HepG2 (cell line): Measurements from ENCODE around the gene KCNMA1. TPM values are rescaled to one million over a fixed set of nuclear protein-coding genes. Genes with fewer than 3 reads are reported as not detected.

ENCODE experiments used
- ATAC-seq: fragments of 200-7000 bp; cut with Tn5 transposase; 3 replicates; pipeline ENCODE4 v1.9.1; 2020; ENCODE audit warnings: mild to moderate bottlenecking, moderate library complexity
- BruUV-seq: library from RNA; stranded (reverse); fragments of 400-500 nt; replicated peaks from 2 replicates; lab custom pipeline; 2021; lab: Mats Ljungman, UMichigan
- CTCF ChIA-PET: fragments of 300-600 bp; formaldehyde crosslinking; extraction: SDS; loops from one replicate; lab custom pipeline; 2021; ENCODE audit warnings: low total read pairs, inconsistent platforms, low intra/inter-chr PET ratio; lab: Yijun Ruan, JAX
- POLR2A ChIA-PET: fragments of 350-600 bp; sonication (Branson Sonifier 250); formaldehyde crosslinking; loops from one replicate; lab custom pipeline; 2020; ENCODE audit warnings: antibody characterized with exemption, inconsistent platforms; lab: Yijun Ruan, JAX
- DNase-seq: peaks from one replicate; pipeline ENCODE4 v3.0.0-alpha.2; 2015; ENCODE audit warnings: low spot score
- FAIRE-seq: peaks from 3 replicates; lab custom pipeline; 2011; peaks lifted over from hg19 to GRCh38; lab: Jason Lieb, UNC
- H2AFZ ChIP-seq: one replicate; pipeline ENCODE4 v1.6.1; 2011; ENCODE audit warnings: low read length, inconsistent platforms
- H3K27ac ChIP-seq: fragments of 300-600 bp; 3 replicates; pipeline ENCODE4 v1.8.0; 2011; ENCODE audit warnings: mixed run types, mild to moderate bottlenecking, mixed read lengths, low read length, inconsistent platforms; ENCODE audit not compliant: insufficient read depth; ENCODE audit errors: extremely low read length
- H3K27me3 ChIP-seq, 2 experiments: fragments of 200-600 bp in 1 of 2; 2 replicates in 1 of 2; 3 replicates in 1 of 2; pipeline versions ENCODE4 v1.6.0 to v1.8.0; 2011; ENCODE audit warnings: low read length in 2 of 2, mild to moderate bottlenecking in 2 of 2, moderate library complexity in 2 of 2, inconsistent platforms in 1 of 2; ENCODE audit not compliant: insufficient read depth in 2 of 2, control insufficient read depth in 1 of 2
- H3K36me3 ChIP-seq, 2 experiments: fragments of 200-600 bp in 1 of 2; replicated peaks in 1 of 2; 2 replicates in 1 of 2; 3 replicates in 1 of 2; pipeline versions ENCODE4 v1.5.1 to v1.8.0; 2011; ENCODE audit warnings: low read length in 2 of 2, inconsistent platforms in 1 of 2; ENCODE audit not compliant: insufficient read depth in 2 of 2, control insufficient read depth in 1 of 2
- H3K4me1 ChIP-seq: 2 replicates; pipeline ENCODE4 v1.5.1; 2012; ENCODE audit warnings: low read length, inconsistent platforms; ENCODE audit not compliant: insufficient read depth
- H3K4me2 ChIP-seq: 2 replicates; pipeline ENCODE4 v1.6.0; 2011; ENCODE audit warnings: low read depth, low read length, inconsistent platforms
- H3K4me3 ChIP-seq, 3 experiments: fragments of 200-600 bp in 1 of 3; sonication (generic), shearing (Covaris generic) in 1 of 3; replicated peaks in 1 of 3; 2 replicates each; pipeline ENCODE4 v1.5.1; 2011 to 2016; ENCODE audit warnings: low read length in 3 of 3, inconsistent platforms in 2 of 3, low read depth in 2 of 3, mild to moderate bottlenecking in 2 of 3, control low read depth in 1 of 3, mixed read lengths in 1 of 3; ENCODE audit not compliant: insufficient read depth in 1 of 3
- H3K79me2 ChIP-seq: one replicate; pipeline ENCODE4 v1.6.1; 2011; ENCODE audit warnings: low read length, inconsistent platforms; ENCODE audit not compliant: insufficient read depth
- H3K9ac ChIP-seq: 2 replicates; pipeline ENCODE4 v1.6.0; 2011; ENCODE audit warnings: mild to moderate bottlenecking, low read depth, low read length, inconsistent platforms; ENCODE audit not compliant: insufficient read depth
- H3K9me3 ChIP-seq: 2 replicates; pipeline ENCODE4 v1.5.1; 2012; ENCODE audit warnings: mild to moderate bottlenecking, low read length
- H4K20me1 ChIP-seq: 2 replicates; pipeline ENCODE4 v1.6.0; 2011; ENCODE audit warnings: inconsistent platforms, mild to moderate bottlenecking, low read length, moderate library complexity; ENCODE audit not compliant: insufficient read depth
- MYNN ChIP-seq: sonication (generic); formaldehyde crosslinking; IDR thresholded peaks from 2 replicates; pipeline ENCODE4 v1.4.0; 2020; ENCODE audit warnings: mild to moderate bottlenecking, low read depth, missing genetic modification reagents
- NFE2L2 ChIP-seq: fragments of 150-350 bp; IDR thresholded peaks from 2 replicates; pipeline ENCODE4 v1.6.1; 2014; ENCODE audit warnings: low read length
- POGK ChIP-seq: sonication (generic); formaldehyde crosslinking; conservative IDR thresholded peaks from 2 replicates; pipeline ENCODE4 v1.8.0; 2022; ENCODE audit warnings: mild to moderate bottlenecking, moderate library complexity, missing genetic modification reagents
- RBM22 ChIP-seq: fragments of 200-400 bp; formaldehyde crosslinking; optimal IDR thresholded peaks from 2 replicates; pipeline ENCODE3; 2017; ENCODE audit warnings: mild to moderate bottlenecking, low read length, moderate library complexity
- SIX1 ChIP-seq: sonication (generic); formaldehyde crosslinking; IDR thresholded peaks from 2 replicates; pipeline ENCODE4 v1.4.0; 2020; ENCODE audit warnings: missing genetic modification reagents, borderline replicate concordance
- ZBTB8A ChIP-seq: sonication (generic); formaldehyde crosslinking; IDR thresholded peaks from 2 replicates; pipeline ENCODE4 v1.4.0; 2020; ENCODE audit warnings: mild to moderate bottlenecking, low read depth, missing genetic modification reagents, borderline replicate concordance
- ZFP36L2 ChIP-seq: sonication (generic); formaldehyde crosslinking; IDR thresholded peaks from 2 replicates; pipeline ENCODE4 v1.4.0; 2020; ENCODE audit warnings: missing genetic modification reagents
- ZNF124 ChIP-seq: sonication (generic); formaldehyde crosslinking; IDR thresholded peaks from 2 replicates; pipeline ENCODE4 v1.4.0; 2020; ENCODE audit warnings: missing genetic modification reagents
- ZNF20 ChIP-seq: sonication (generic); formaldehyde crosslinking; IDR thresholded peaks from 2 replicates; pipeline ENCODE4 v1.4.0; 2020; ENCODE audit warnings: mild to moderate bottlenecking, moderate library complexity, missing genetic modification reagents
- ZNF577 ChIP-seq: sonication (generic); formaldehyde crosslinking; IDR thresholded peaks from 2 replicates; pipeline ENCODE4 v1.4.0; 2020; ENCODE audit warnings: mild to moderate bottlenecking, low read depth, missing genetic modification reagents, borderline replicate concordance
- ZNF589 ChIP-seq: sonication (generic); formaldehyde crosslinking; conservative IDR thresholded peaks from 2 replicates; pipeline ENCODE4 v1.8.0; 2022; ENCODE audit warnings: mild to moderate bottlenecking, moderate library complexity, missing genetic modification reagents
- ZNF782 ChIP-seq: sonication (generic); formaldehyde crosslinking; IDR thresholded peaks from 2 replicates; pipeline ENCODE4 v1.4.0; 2020; ENCODE audit warnings: missing genetic modification reagents, mild to moderate bottlenecking, borderline replicate concordance
- ZSCAN29 ChIP-seq: sonication (generic); formaldehyde crosslinking; conservative IDR thresholded peaks from 2 replicates; pipeline ENCODE4 v1.4.0; 2020; ENCODE audit warnings: mild to moderate bottlenecking, missing genetic modification reagents
- WGBS: methylation state at CpG from one replicate; pipeline ENCODE4 v1.1.6; 2017; ENCODE audit warnings: low lambda C conversion rate; 5-methylcytosine and 5-hydroxymethylcytosine counted together
- in situ Hi-C: cut with HindIII; loops from 2 replicates; pipeline ENCODE4 v1.10.0; 2017; ENCODE audit warnings: low pct_unique_long_range_greater_than_20kb; ENCODE audit not compliant: extremely low pct_ligation_motif_present
- intact Hi-C: fragments of 100-400 bp; cut with micrococcal nuclease; formaldehyde crosslinking; loops from one replicate; pipeline ENCODE4 v1.10.0; 2022; ENCODE audit not compliant: unreplicated experiment
- polyA plus RNA-seq, 8 experiments: library from polyadenylated mRNA; depleted of rRNA in 3 of 8; stranded (reverse) in 7 of 8; unstranded in 1 of 8; fragments of >200 nt; fragmentation: Illumina TruSeq in 4 of 8; extraction: Trizol in 4 of 8; gene quantifications; 2 replicates each; pipeline versions ENCODE4 v1.2.1 to v1.2.3, GENCODE V29; 2011 to 2016; ENCODE audit warnings: low read depth in 4 of 8, missing spikeins in 1 of 8, mixed read lengths in 1 of 8; ENCODE audit not compliant: insufficient read depth in 1 of 8
- total RNA-seq, 5 experiments: library from RNA; depleted of rRNA; stranded (reverse); fragments of >200 nt; fragmentation: Illumina TruSeq; extraction: Trizol; gene quantifications; 2 replicates each; pipeline ENCODE4 v1.2.3, GENCODE V29; 2016; ENCODE audit warnings: low read depth in 1 of 5

KCNMA1 gene
- total and polyA plus RNA-seq, 2 of the 13 experiments (the other 11 are each of a cell fraction or from before 2014, with no cell fraction given): 0.02 TPM; not detected in 1

- in situ Hi-C loops: no loop called here
- Histone ChIP-seq H3K9ac (no peak overlapping the region), H3K27ac (no peak overlapping the region), H3K9me3 (no peaks in the 10 kb centered on the region), H3K27me3 (peaks cover 0 to 12% of the 10 kb centered on the region in 2 experiments; a peak in 3 of 5 replicates), H2AFZ (no peak overlapping the region), H3K36me3 (no peaks in the 10 kb centered on the region), H3K4me3 (no peak overlapping the region), H3K4me1 (no peaks in the 10 kb centered on the region), H3K4me2 (no peak overlapping the region), H3K79me2 (no peaks in the 10 kb centered on the region), H4K20me1 (no peaks in the 10 kb centered on the region)
- ATAC-seq (no peak), FAIRE-seq (no peak), DNase-seq (no peak)
- TF ChIP-seq ZSCAN29 (CRISPR knock-in tag) (no peak), ZNF20 (CRISPR knock-in tag) (no peak), POGK (CRISPR knock-in tag) (no peak), ZNF589 (CRISPR knock-in tag) (no peak), ZNF577 (CRISPR knock-in tag) (no peak), ZFP36L2 (no peak), ZNF124 (no peak), NFE2L2 (no peak)
- CTCF ChIA-PET: no interaction called here
- POLR2A ChIA-PET: no interaction called here
- intact Hi-C loops: no loop called here
- no TSS peak for BruUV-seq
Observed at GRCh38 chr10:77051837-77052236, 585.8 kb downstream of the KCNMA1 start.

GRCh38 chr10:77049896-77050295 lies 587.7 kb downstream of the KCNMA1 start:
- Histone ChIP-seq H4K20me1 (no peaks in the 10 kb centered on the region), H3K9ac (no peak overlapping the region), H3K27ac (no peak overlapping the region), H3K4me2 (no peak overlapping the region), H3K36me3 (no peaks in the 10 kb centered on the region), H3K4me3 (no peak overlapping the region), H3K4me1 (no peaks in the 10 kb centered on the region), H2AFZ (no peak overlapping the region), H3K27me3 (peaks cover 0 to 10% of the 10 kb centered on the region in 2 experiments; a peak in 2 of 5 replicates), H3K79me2 (no peaks in the 10 kb centered on the region), H3K9me3 (no peaks in the 10 kb centered on the region)
- ChIA-PET CTCF (no interaction called here), POLR2A (no interaction called here)
- TF ChIP-seq RBM22 (no peak), ZBTB8A (no peak), SIX1 (CRISPR knock-in tag) (no peak), MYNN (CRISPR knock-in tag) (no peak), ZNF782 (CRISPR knock-in tag) (no peak)
- ATAC-seq (no peak), FAIRE-seq (no peak), DNase-seq (no peak)
- intact Hi-C loops: no loop called here
- in situ Hi-C loops: no loop called here
- BruUV-seq: no TSS peak
- WGBS: 1% methylated on average over 3 of the region's 3 CpGs
